H1 (cell line): ENCODE data around the gene TRAPPC13. TPM values are rescaled to one million over a fixed set of nuclear protein-coding genes. Genes with fewer than 3 reads are reported as not detected.

Experiments used
- CBX8 ChIP-seq: fragments of 300-800, 300-1000 bp; sonication (generic); IDR thresholded peaks from 2 replicates; pipeline ENCODE4 v1.7.1; 2016; ENCODE audit warnings: low read depth, low read length, borderline replicate concordance
- EZH2 ChIP-seq: fragments of 200-600 bp; sonication (generic); IDR thresholded peaks from 2 replicates; pipeline ENCODE4 v1.7.1; 2012; ENCODE audit warnings: low read depth, mild to moderate bottlenecking, moderate library complexity, low read length, inconsistent platforms; ENCODE audit not compliant: severe bottlenecking
- KDM4A ChIP-seq: IDR thresholded peaks from one replicate; pipeline ENCODE4 v1.7.1; 2012; ENCODE audit warnings: low read depth, mild to moderate bottlenecking, moderate library complexity, low read length, inconsistent platforms; ENCODE audit not compliant: severe bottlenecking
- RBBP5 ChIP-seq: IDR thresholded peaks from 2 replicates; pipeline ENCODE4 v1.7.1; 2012; ENCODE audit warnings: low read depth, mild to moderate bottlenecking, inconsistent platforms, low read length, moderate library complexity, borderline replicate concordance
- RNF2 ChIP-seq: fragments of 200-900, 300-1000 bp; sonication (generic); IDR thresholded peaks from 2 replicates; pipeline ENCODE4 v1.7.1; 2016; ENCODE audit warnings: borderline replicate concordance, low read depth, mild to moderate bottlenecking, antibody characterized with exemption, low read length; ENCODE audit not compliant: poor library complexity, severe bottlenecking; ENCODE audit errors: missing control alignments
- SP2 ChIP-seq: IDR thresholded peaks from 2 replicates; pipeline ENCODE4 v1.6.1; 2012; ENCODE audit warnings: mild to moderate bottlenecking, low read length, inconsistent platforms
- TEAD4 ChIP-seq: IDR thresholded peaks from 2 replicates; pipeline ENCODE4 v1.6.1; 2012; ENCODE audit warnings: low read depth, low read length, inconsistent platforms, mixed read lengths
- polyA plus RNA-seq, 7 experiments: library from polyadenylated mRNA; depleted of rRNA in 3 of 7; stranded (reverse) in 5 of 7; unstranded in 2 of 7; fragments of >200 nt in 5 of 7; fragments of 200-250 nt in 2 of 7; gene quantifications; 1 replicate in 5 of 7; 2 replicates in 1 of 7; 4 replicates in 1 of 7; pipeline versions ENCODE4 v1.2.1 to v1.2.3, GENCODE V29; 2011 to 2013; ENCODE audit warnings: missing spikeins in 2 of 7, mixed read lengths in 2 of 7
- total RNA-seq: library from RNA; stranded (reverse); fragmentation: NEBNext Ultra II Directional; extraction: Animal tissue kit (Norgen Biotek cat#: 25700); gene quantifications from 2 replicates; pipeline ENCODE4 v1.2.1, GENCODE V29; 2021
- TF ChIP-seq, protein P1 (sequence below): fragments of 300-600 bp; sonication (generic); IDR thresholded peaks from 2 replicates; pipeline ENCODE4 v1.7.1; 2012; ENCODE audit warnings: low read length, moderate library complexity, mild to moderate bottlenecking, inconsistent platforms; ENCODE audit not compliant: insufficient replicate concordance

Gene TRAPPC13
- total and polyA plus RNA-seq, 2 of the 8 experiments (the other 6 are each of a cell fraction or from before 2014, with no cell fraction given): 6.3 to 16.8 TPM

GRCh38 chr5:65611524-65611923 is 13.3 kb upstream of the TRAPPC13 start (continued):
- TF ChIP-seq, protein P1, sequence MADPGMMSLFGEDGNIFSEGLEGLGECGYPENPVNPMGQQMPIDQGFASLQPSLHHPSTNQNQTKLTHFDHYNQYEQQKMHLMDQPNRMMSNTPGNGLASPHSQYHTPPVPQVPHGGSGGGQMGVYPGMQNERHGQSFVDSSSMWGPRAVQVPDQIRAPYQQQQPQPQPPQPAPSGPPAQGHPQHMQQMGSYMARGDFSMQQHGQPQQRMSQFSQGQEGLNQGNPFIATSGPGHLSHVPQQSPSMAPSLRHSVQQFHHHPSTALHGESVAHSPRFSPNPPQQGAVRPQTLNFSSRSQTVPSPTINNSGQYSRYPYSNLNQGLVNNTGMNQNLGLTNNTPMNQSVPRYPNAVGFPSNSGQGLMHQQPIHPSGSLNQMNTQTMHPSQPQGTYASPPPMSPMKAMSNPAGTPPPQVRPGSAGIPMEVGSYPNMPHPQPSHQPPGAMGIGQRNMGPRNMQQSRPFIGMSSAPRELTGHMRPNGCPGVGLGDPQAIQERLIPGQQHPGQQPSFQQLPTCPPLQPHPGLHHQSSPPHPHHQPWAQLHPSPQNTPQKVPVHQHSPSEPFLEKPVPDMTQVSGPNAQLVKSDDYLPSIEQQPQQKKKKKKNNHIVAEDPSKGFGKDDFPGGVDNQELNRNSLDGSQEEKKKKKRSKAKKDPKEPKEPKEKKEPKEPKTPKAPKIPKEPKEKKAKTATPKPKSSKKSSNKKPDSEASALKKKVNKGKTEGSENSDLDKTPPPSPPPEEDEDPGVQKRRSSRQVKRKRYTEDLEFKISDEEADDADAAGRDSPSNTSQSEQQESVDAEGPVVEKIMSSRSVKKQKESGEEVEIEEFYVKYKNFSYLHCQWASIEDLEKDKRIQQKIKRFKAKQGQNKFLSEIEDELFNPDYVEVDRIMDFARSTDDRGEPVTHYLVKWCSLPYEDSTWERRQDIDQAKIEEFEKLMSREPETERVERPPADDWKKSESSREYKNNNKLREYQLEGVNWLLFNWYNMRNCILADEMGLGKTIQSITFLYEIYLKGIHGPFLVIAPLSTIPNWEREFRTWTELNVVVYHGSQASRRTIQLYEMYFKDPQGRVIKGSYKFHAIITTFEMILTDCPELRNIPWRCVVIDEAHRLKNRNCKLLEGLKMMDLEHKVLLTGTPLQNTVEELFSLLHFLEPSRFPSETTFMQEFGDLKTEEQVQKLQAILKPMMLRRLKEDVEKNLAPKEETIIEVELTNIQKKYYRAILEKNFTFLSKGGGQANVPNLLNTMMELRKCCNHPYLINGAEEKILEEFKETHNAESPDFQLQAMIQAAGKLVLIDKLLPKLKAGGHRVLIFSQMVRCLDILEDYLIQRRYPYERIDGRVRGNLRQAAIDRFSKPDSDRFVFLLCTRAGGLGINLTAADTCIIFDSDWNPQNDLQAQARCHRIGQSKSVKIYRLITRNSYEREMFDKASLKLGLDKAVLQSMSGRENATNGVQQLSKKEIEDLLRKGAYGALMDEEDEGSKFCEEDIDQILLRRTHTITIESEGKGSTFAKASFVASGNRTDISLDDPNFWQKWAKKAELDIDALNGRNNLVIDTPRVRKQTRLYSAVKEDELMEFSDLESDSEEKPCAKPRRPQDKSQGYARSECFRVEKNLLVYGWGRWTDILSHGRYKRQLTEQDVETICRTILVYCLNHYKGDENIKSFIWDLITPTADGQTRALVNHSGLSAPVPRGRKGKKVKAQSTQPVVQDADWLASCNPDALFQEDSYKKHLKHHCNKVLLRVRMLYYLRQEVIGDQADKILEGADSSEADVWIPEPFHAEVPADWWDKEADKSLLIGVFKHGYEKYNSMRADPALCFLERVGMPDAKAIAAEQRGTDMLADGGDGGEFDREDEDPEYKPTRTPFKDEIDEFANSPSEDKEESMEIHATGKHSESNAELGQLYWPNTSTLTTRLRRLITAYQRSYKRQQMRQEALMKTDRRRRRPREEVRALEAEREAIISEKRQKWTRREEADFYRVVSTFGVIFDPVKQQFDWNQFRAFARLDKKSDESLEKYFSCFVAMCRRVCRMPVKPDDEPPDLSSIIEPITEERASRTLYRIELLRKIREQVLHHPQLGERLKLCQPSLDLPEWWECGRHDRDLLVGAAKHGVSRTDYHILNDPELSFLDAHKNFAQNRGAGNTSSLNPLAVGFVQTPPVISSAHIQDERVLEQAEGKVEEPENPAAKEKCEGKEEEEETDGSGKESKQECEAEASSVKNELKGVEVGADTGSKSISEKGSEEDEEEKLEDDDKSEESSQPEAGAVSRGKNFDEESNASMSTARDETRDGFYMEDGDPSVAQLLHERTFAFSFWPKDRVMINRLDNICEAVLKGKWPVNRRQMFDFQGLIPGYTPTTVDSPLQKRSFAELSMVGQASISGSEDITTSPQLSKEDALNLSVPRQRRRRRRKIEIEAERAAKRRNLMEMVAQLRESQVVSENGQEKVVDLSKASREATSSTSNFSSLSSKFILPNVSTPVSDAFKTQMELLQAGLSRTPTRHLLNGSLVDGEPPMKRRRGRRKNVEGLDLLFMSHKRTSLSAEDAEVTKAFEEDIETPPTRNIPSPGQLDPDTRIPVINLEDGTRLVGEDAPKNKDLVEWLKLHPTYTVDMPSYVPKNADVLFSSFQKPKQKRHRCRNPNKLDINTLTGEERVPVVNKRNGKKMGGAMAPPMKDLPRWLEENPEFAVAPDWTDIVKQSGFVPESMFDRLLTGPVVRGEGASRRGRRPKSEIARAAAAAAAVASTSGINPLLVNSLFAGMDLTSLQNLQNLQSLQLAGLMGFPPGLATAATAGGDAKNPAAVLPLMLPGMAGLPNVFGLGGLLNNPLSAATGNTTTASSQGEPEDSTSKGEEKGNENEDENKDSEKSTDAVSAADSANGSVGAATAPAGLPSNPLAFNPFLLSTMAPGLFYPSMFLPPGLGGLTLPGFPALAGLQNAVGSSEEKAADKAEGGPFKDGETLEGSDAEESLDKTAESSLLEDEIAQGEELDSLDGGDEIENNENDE: no peak
- TF ChIP-seq RNF2 (no peak), RBBP5 (no peak), KDM4A (no peak), TEAD4 (no peak), SP2 (no peak), EZH2 (no peak), CBX8 (no peak)
